Activated T-cell treated with anti-CD3 and anti-CD28 coated beads for 24 hours (primary cell): ENCODE results near the gene CDC45.

Source experiments
- DNase-seq: peaks from one replicate; pipeline ENCODE4 v3.0.0-alpha.2; 2020; ENCODE audit warnings: low read depth

The CDC45 gene

GRCh38 chr22:19495562-19496323 lies 16.0 kb downstream of the CDC45 start:
- no peak for DNase-seq

- no peak for DNase-seq
Measured at GRCh38 chr22:19496324-19496630, 16.6 kb downstream of the CDC45 start.

- DNase-seq: no peak
Measured at GRCh38 chr22:19497245-19497644, 17.5 kb downstream of the CDC45 start.

GRCh38 chr22:19498154-19498865 lies 18.6 kb downstream of the CDC45 start:
- DNase-seq: no peak

GRCh38 chr22:19498866-19499190 lies 19.1 kb downstream of the CDC45 start:
- DNase-seq: no peak

GRCh38 chr22:19499236-19499879 lies 19.6 kb downstream of the CDC45 start:
- DNase-seq: no peak

GRCh38 chr22:19499880-19500242 lies 20.1 kb downstream of the CDC45 start:
- no peak for DNase-seq

GRCh38 chr22:19501897-19502447 lies 22.3 kb downstream of the CDC45 start:
- DNase-seq: no peak

GRCh38 chr22:19503367-19503766 lies 23.6 kb downstream of the CDC45 start:
- no peak for DNase-seq

- no peak for DNase-seq
Measured at GRCh38 chr22:19503869-19504268, 24.1 kb downstream of the CDC45 start.

- no peak for DNase-seq
Measured at GRCh38 chr22:19504900-19505734, 25.4 kb downstream of the CDC45 start.

GRCh38 chr22:19505735-19506126 lies 26.0 kb downstream of the CDC45 start:
- DNase-seq: no peak

- DNase-seq: no peak
Measured at GRCh38 chr22:19506212-19506611, 26.5 kb downstream of the CDC45 start.

GRCh38 chr22:19507534-19507861 lies 27.8 kb downstream of the CDC45 start:
- no peak for DNase-seq

- no peak for DNase-seq
Measured at GRCh38 chr22:19508024-19508776, 28.5 kb downstream of the CDC45 start.

- DNase-seq: no peak
Measured at GRCh38 chr22:19509191-19509590, 29.5 kb downstream of the CDC45 start.

GRCh38 chr22:19509923-19510322 lies 30.2 kb downstream of the CDC45 start:
- no peak for DNase-seq

- no peak for DNase-seq
Measured at GRCh38 chr22:19510919-19511341, 31.2 kb downstream of the CDC45 start.

- no peak for DNase-seq
Measured at GRCh38 chr22:19513823-19514222, 34.1 kb downstream of the CDC45 start.

- no peak for DNase-seq
Measured at GRCh38 chr22:19514831-19515565, 35.3 kb downstream of the CDC45 start.
